GM23338 (cell line): Measurements from ENCODE around the gene FBXW8. TPM values are rescaled to one million over a fixed set of nuclear protein-coding genes. Genes with fewer than 3 reads are reported as not detected.

Experiments used
- ATAC-seq: fragments of 200-7000 bp; cut with Tn5 transposase; 3 replicates; pipeline ENCODE4 v1.9.1; 2020
- DNase-seq: peaks from one replicate; pipeline ENCODE4 v3.0.0-alpha.2; 2015; ENCODE audit warnings: low spot score
- H2AFZ ChIP-seq: fragments of 200-600 bp; sonication (generic); 2 replicates; pipeline ENCODE4 v1.8.0; 2016; ENCODE audit warnings: antibody characterized with exemption, mild to moderate bottlenecking, moderate library complexity
- H3F3A ChIP-seq: fragments of 200-600 bp; sonication (generic); replicated peaks from 2 replicates; pipeline ENCODE4 v1.8.0; 2017; ENCODE audit warnings: antibody characterized with exemption, mixed run types, low read depth
- H3K27ac ChIP-seq: fragments of 200-600 bp; sonication (generic); 2 replicates; pipeline ENCODE4 v1.6.1; 2016; ENCODE audit warnings: low read depth
- H3K27me3 ChIP-seq: fragments of 200-600 bp; sonication (generic); 2 replicates; pipeline ENCODE4 v1.8.0; 2016; ENCODE audit warnings: mild to moderate bottlenecking, mixed run types, moderate library complexity; ENCODE audit not compliant: insufficient read depth
- H3K36me3 ChIP-seq: fragments of 200-600 bp; sonication (generic); 2 replicates; pipeline ENCODE4 v1.8.0; 2016; ENCODE audit warnings: mild to moderate bottlenecking; ENCODE audit not compliant: insufficient read depth
- H3K4me1 ChIP-seq: fragments of 200-600 bp; sonication (generic); 2 replicates; pipeline ENCODE4 v1.8.0; 2016; ENCODE audit warnings: mild to moderate bottlenecking, moderate library complexity; ENCODE audit not compliant: insufficient read depth
- H3K4me2 ChIP-seq: fragments of 200-600 bp; sonication (generic); 2 replicates; pipeline ENCODE4 v1.7.1; 2017; ENCODE audit warnings: mixed run types
- H3K4me3 ChIP-seq: fragments of 200-600 bp; sonication (generic); 2 replicates; pipeline ENCODE4 v1.6.1; 2016; ENCODE audit warnings: mixed run types
- H3K79me2 ChIP-seq: fragments of 200-600 bp; sonication (generic); replicated peaks from 2 replicates; pipeline ENCODE4 v1.8.0; 2017; ENCODE audit warnings: mild to moderate bottlenecking; ENCODE audit not compliant: insufficient read depth
- H3K9me2 ChIP-seq: fragments of 200-600 bp; sonication (generic); 2 replicates; pipeline ENCODE4 v1.8.0; 2017; ENCODE audit not compliant: insufficient read depth
- H4K20me1 ChIP-seq: fragments of 200-600 bp; sonication (generic); replicated peaks from 2 replicates; pipeline ENCODE4 v1.8.0; 2017; ENCODE audit warnings: mild to moderate bottlenecking; ENCODE audit not compliant: insufficient read depth
- H3K27ac Mint-ChIP-seq: 2 replicates; pipeline ENCODE4 v1.8.0; 2020; ENCODE audit warnings: inconsistent platforms, mild to moderate bottlenecking, moderate library complexity, mixed read lengths
- H3K27me3 Mint-ChIP-seq: 3 replicates; pipeline ENCODE4 v1.8.0; 2022; ENCODE audit warnings: low read depth, mild to moderate bottlenecking, moderate library complexity, mixed read lengths, inconsistent platforms; ENCODE audit not compliant: insufficient read depth, poor library complexity
- H3K36me3 Mint-ChIP-seq: 3 replicates; pipeline ENCODE4 v1.8.0; 2021; ENCODE audit warnings: low read depth, mild to moderate bottlenecking, inconsistent platforms, moderate library complexity, mixed read lengths
- H3K4me1 Mint-ChIP-seq: 3 replicates; pipeline ENCODE4 v1.8.0; 2020; ENCODE audit warnings: mild to moderate bottlenecking, inconsistent platforms, mixed read lengths
- H3K4me3 Mint-ChIP-seq: 3 replicates; pipeline ENCODE4 v1.8.0; 2021; ENCODE audit warnings: moderate library complexity, mild to moderate bottlenecking, inconsistent platforms, mixed read lengths
- H3K9me3 Mint-ChIP-seq: 3 replicates; pipeline ENCODE4 v1.8.0; 2020; ENCODE audit warnings: moderate library complexity, mild to moderate bottlenecking, inconsistent platforms, mixed read lengths
- CREB1 ChIP-seq: fragments of 250-450 bp; sonication (Bioruptor Pico); IDR thresholded peaks from 2 replicates; pipeline ENCODE4 v1.5.0; 2020; ENCODE audit warnings: low read depth, mild to moderate bottlenecking, moderate library complexity
- ETS1 ChIP-seq: IDR thresholded peaks from 2 replicates; pipeline ENCODE4 v1.6.1; 2016; ENCODE audit warnings: antibody characterized with exemption
- EZH2phosphoT487 ChIP-seq: fragments of 200-600 bp; sonication (generic); IDR thresholded peaks from one replicate; pipeline ENCODE4 v1.8.1; 2018; ENCODE audit warnings: antibody characterized with exemption; ENCODE audit not compliant: unreplicated experiment
- POLR2AphosphoS5 ChIP-seq: IDR thresholded peaks from 2 replicates; pipeline ENCODE4 v1.6.1; 2016; ENCODE audit warnings: antibody characterized with exemption, low read depth
- STAT1 ChIP-seq: IDR thresholded peaks from one replicate; pipeline ENCODE4 v1.6.1; 2016; ENCODE audit warnings: antibody characterized with exemption; ENCODE audit not compliant: unreplicated experiment
- ZNF114 ChIP-seq: fragments of 250-450 bp; sonication (Bioruptor Pico); IDR thresholded peaks from 2 replicates; pipeline ENCODE4 v1.5.0; 2020; ENCODE audit warnings: mild to moderate bottlenecking, moderate library complexity
- polyA plus RNA-seq: library from polyadenylated mRNA; unstranded; fragments of >200 nt; fragmentation: Nextera tagmentation; extraction: Ambion mirVana; gene quantifications from 2 replicates; pipeline ENCODE4 v1.2.1, GENCODE V29; 2016
- total RNA-seq: library from RNA; depleted of rRNA; stranded (reverse); fragments of >200 nt; shearing (Covaris generic); gene quantifications from 2 replicates; pipeline ENCODE4 v1.2.3, GENCODE V29; 2014
- TF ChIP-seq, protein P1 (sequence below), 2 experiments: fragments of 200-600 bp in 1 of 2; sonication (generic) in 1 of 2; conservative IDR thresholded peaks; 2 replicates each; pipeline versions ENCODE4 v1.5.1 to v1.6.1; 2016 to 2017; ENCODE audit warnings: antibody characterized with exemption in 2 of 2, low read depth in 2 of 2, mild to moderate bottlenecking in 2 of 2, moderate library complexity in 1 of 2

Gene FBXW8
- total and polyA plus RNA-seq, 2 experiments from 2014 or later, result 4.6 to 13.9 TPM

DNA sequence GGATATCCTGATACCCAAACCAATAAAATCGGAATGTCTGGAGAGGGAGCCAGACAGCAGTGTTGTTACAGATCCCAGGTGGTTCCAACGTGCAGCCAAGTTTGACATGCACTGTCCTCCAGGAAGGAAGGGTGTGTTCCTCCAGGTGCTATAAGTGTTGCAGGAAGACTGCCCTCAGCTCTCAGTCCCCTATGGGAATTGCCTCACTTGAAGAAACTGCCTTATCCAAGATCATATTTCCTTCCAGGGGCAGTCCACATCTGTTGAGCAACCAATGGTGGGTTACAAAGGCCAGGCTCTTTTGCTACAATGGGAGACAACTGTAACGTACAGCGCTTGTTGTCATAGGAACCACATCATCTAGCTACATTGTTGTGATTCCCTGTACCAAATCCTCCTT lies 13.3 kb upstream of the FBXW8 start:
- H3K4me3 Mint-ChIP-seq, result no peak overlapping the region
- Histone ChIP-seq H3K4me2 (no peak overlapping the region), H3F3A (no peaks in the 10 kb centered on the region), H3K4me1 (no peaks in the 10 kb centered on the region), H2AFZ (no peak overlapping the region), H3K27ac (no peak overlapping the region), H3K36me3 (no peaks in the 10 kb centered on the region), H3K27me3 (no peaks in the 10 kb centered on the region), H3K9me2 (no peaks in the 10 kb centered on the region), H3K79me2 (no peaks in the 10 kb centered on the region), H4K20me1 (no peaks in the 10 kb centered on the region), H3K4me3 (no peak overlapping the region)
- H3K4me1 Mint-ChIP-seq, result no peaks in the 10 kb centered on the region
- TF ChIP-seq CREB1 (no peak), ETS1 (no peak), EZH2phosphoT487 (no peak), POLR2AphosphoS5 (no peak)
- DNase-seq, result no peak
- H3K27ac Mint-ChIP-seq, result no peak overlapping the region
- no peak for ATAC-seq
- H3K9me3 Mint-ChIP-seq, result no peaks in the 10 kb centered on the region
- peaks cover 1% of the 10 kb centered on the region for H3K27me3 Mint-ChIP-seq
- H3K36me3 Mint-ChIP-seq, result no peaks in the 10 kb centered on the region

GRCh38 chr12:116898669-116899068 lies 12.1 kb upstream of the FBXW8 start:
- no peak overlapping the region for H3K27ac ChIP-seq
- no peaks in the 10 kb centered on the region for H3K79me2 ChIP-seq
- H3K36me3 ChIP-seq, result no peaks in the 10 kb centered on the region
- H3K36me3 Mint-ChIP-seq, result no peaks in the 10 kb centered on the region
- H4K20me1 ChIP-seq, result no peaks in the 10 kb centered on the region
- H3K4me2 ChIP-seq, result no peak overlapping the region
- H3F3A ChIP-seq, result no peaks in the 10 kb centered on the region
- H3K9me2 ChIP-seq, result no peaks in the 10 kb centered on the region
- no peaks in the 10 kb centered on the region for H3K9me3 Mint-ChIP-seq
- H3K27me3 Mint-ChIP-seq, result peaks cover 1% of the 10 kb centered on the region
- H2AFZ ChIP-seq, result no peak overlapping the region
- no peaks in the 10 kb centered on the region for H3K4me1 ChIP-seq
- TF ChIP-seq, protein P1, sequence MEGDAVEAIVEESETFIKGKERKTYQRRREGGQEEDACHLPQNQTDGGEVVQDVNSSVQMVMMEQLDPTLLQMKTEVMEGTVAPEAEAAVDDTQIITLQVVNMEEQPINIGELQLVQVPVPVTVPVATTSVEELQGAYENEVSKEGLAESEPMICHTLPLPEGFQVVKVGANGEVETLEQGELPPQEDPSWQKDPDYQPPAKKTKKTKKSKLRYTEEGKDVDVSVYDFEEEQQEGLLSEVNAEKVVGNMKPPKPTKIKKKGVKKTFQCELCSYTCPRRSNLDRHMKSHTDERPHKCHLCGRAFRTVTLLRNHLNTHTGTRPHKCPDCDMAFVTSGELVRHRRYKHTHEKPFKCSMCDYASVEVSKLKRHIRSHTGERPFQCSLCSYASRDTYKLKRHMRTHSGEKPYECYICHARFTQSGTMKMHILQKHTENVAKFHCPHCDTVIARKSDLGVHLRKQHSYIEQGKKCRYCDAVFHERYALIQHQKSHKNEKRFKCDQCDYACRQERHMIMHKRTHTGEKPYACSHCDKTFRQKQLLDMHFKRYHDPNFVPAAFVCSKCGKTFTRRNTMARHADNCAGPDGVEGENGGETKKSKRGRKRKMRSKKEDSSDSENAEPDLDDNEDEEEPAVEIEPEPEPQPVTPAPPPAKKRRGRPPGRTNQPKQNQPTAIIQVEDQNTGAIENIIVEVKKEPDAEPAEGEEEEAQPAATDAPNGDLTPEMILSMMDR (conservative IDR thresholded peaks at IDR 0.05; ENCODE audit: low read depth in 2 of 2), result no peak
- TF ChIP-seq STAT1 (no peak), ZNF114 (CRISPR knock-in tag) (no peak), ETS1 (no peak)
- no peak overlapping the region for H3K4me3 Mint-ChIP-seq
- no peak for DNase-seq
- ATAC-seq, result no peak; the same call in 2 of the 3 replicates
- H3K4me1 Mint-ChIP-seq, result no peaks in the 10 kb centered on the region
- H3K27me3 ChIP-seq, result no peaks in the 10 kb centered on the region
- no peak overlapping the region for H3K27ac Mint-ChIP-seq
- H3K4me3 ChIP-seq, result no peak overlapping the region
